Brain microvascular endothelial cell (primary cell): ENCODE results near the gene HNF4A.
A peak's percentile ranks its signal among the peaks of the same experiment; 100 is the strongest.
"Not testable (repeated sequence)": the region's sequence is repeated elsewhere in the genome, so short reads cannot be mapped to it uniquely, and the experiment has no call there.

Source experiments
- DNase-seq: peaks from one replicate; pipeline ENCODE4 v3.0.0-alpha.2; 2020
- H3K27ac ChIP-seq: fragments of 250-450 bp; sonication (Bioruptor Pico); 2 replicates; pipeline ENCODE4 v1.5.1; 2020; ENCODE audit warnings: mild to moderate bottlenecking, moderate library complexity
- H3K27me3 ChIP-seq: fragments of 250-450 bp; sonication (Bioruptor Pico); replicated peaks from 2 replicates; pipeline ENCODE4 v1.5.1; 2020; ENCODE audit warnings: mild to moderate bottlenecking
- H3K36me3 ChIP-seq: fragments of 250-450 bp; sonication (Bioruptor Pico); replicated peaks from 2 replicates; pipeline ENCODE4 v1.5.1; 2020; ENCODE audit warnings: mild to moderate bottlenecking
- H3K4me3 ChIP-seq: 2 replicates; pipeline ENCODE4 v1.5.1; 2011; ENCODE audit warnings: low read depth, mild to moderate bottlenecking, control low read depth, low read length, moderate library complexity
- in situ Hi-C: cut with HindIII; loops from 2 replicates; pipeline ENCODE4 v1.10.0; 2017; ENCODE audit warnings: low sequenced_read_pairs, low pct_ligation_motif_present
- TF ChIP-seq, protein P1 (sequence below): IDR thresholded peaks from 2 replicates; pipeline ENCODE4 v1.5.1; 2011; ENCODE audit warnings: low read depth, mild to moderate bottlenecking, moderate library complexity, low read length, control low read depth, inconsistent platforms; ENCODE audit errors: missing control alignments

Gene HNF4A

DNA sequence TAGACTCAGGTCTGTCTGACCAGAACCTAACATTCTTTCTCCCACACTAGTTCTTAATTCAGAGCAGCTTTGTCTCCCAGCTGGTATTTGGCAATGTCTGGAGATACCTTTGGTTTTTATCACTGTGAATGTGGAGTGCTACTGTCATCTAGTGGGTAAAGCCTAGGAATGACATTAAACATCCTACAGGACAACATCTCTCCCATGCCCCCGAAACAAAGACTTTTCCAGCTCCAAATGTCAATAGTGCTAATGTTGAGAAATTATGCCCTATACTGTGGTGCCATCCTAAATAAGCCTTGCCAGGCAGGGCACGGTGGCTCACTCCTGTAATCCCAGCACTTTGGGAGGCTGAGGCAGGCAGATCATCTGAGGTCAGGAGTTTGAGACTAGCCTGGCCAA, 116.0 kb downstream of the HNF4A start:
- TF ChIP-seq, protein P1, sequence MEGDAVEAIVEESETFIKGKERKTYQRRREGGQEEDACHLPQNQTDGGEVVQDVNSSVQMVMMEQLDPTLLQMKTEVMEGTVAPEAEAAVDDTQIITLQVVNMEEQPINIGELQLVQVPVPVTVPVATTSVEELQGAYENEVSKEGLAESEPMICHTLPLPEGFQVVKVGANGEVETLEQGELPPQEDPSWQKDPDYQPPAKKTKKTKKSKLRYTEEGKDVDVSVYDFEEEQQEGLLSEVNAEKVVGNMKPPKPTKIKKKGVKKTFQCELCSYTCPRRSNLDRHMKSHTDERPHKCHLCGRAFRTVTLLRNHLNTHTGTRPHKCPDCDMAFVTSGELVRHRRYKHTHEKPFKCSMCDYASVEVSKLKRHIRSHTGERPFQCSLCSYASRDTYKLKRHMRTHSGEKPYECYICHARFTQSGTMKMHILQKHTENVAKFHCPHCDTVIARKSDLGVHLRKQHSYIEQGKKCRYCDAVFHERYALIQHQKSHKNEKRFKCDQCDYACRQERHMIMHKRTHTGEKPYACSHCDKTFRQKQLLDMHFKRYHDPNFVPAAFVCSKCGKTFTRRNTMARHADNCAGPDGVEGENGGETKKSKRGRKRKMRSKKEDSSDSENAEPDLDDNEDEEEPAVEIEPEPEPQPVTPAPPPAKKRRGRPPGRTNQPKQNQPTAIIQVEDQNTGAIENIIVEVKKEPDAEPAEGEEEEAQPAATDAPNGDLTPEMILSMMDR, result peak; percentile 61
- H3K27ac ChIP-seq, result no peak overlapping the region
- DNase-seq, result no peak
- H3K4me3 ChIP-seq, result no peak overlapping the region
- in situ Hi-C loops, result no loop called here
- no peaks in the 10 kb centered on the region for H3K27me3 ChIP-seq
- no peaks in the 10 kb centered on the region for H3K36me3 ChIP-seq

DNA sequence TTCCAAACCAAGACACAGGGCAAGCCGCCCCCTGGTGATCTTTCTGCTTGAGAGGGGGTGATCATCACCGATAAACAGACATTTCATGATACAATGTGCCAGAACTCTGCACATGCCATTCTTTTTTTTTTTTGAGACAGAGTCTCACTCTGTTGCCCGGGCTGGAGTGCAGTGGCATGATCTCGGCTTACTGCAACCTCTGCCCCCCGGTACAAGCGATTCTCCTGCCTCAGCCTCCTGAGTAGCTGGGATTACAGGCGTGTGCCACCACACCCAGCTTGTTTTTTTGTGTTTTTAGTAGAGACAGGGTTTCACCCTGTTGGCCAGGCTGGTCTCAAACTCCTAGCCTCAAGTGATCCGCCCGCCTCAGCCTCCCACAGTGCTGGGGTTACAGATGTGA, 116.8 kb downstream of the HNF4A start:
- H3K27ac ChIP-seq, H3K27me3 ChIP-seq, H3K36me3 ChIP-seq, in situ Hi-C loops, H3K4me3 ChIP-seq, DNase-seq: not testable (repeated sequence)

DNA sequence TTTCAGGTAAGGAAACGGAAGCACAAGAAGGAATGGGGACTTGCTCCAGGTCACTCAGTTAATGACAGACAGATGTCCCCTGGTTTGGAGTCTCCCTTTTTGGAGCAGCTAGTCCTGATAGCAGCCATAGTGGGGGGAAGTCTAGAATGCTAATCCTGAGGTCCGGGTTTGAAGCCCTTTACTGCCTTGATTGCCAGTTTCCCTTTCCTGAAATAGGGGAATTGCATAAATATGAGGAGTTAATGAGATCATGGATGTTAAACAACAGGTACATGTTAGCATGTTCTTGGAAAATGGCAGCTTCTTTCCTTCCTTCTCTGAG, 119.8 kb downstream of the HNF4A start:
- Histone ChIP-seq H3K4me3 (peak overlapping the region; percentile 88), H3K36me3 (peaks cover 3% of the 10 kb centered on the region), H3K27ac (peak overlapping the region; percentile 86), H3K27me3 (no peaks in the 10 kb centered on the region)
- in situ Hi-C loops, result no loop called here
- DNase-seq, result no peak
- TF ChIP-seq, protein P1, result no peak

DNA sequence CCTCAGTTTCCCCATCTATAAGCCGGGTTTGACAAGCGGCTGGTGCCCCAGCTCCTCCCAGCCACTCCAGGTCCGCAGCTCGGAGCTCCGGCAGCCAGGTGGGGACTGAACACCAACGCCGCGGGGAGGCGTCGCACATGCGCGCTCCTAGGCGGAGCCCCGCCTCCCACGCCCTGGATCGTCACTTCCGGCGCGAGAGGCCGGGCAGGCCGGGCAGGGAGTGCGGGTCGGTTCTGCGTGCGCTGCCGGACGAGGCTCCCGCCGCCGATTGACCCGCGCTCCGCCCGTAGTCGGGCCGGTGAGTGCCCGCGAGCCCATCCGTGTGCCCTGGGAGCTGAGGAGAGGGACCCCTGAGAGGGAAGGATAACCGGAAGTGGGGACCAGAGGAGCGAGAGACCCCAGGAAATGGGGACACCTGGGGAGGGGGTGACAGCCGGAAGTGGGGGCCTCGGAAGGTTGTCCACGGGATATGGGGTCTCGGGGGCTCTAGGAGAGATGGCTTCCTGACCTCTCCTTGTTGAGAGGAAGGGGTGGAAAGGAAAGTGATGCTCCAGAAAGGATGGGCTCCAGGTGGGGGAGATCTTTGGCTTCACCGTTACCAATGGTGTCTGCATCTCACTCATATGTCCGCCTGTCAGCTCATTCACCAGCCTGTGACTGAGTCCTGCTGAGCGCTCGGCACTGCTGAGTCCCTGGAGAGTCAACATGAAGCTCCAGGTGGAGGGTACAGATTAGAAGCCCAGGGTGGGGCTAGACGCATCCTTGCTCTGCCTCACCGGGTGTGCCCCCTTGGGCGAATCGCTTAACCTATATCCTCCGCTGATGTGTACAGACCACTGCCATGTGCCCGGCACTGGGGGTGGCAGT, 120.4 kb downstream of the HNF4A start, which contains the start of gene TTPAL:
Gene TTPAL (plus strand): TSS at position 181 of the 867 bp plus-strand sequence. CDS start 4,126 bp downstream, outside the sequence.
- peak within 1 kb of the TSS; percentile 86 for H3K27ac ChIP-seq
- in situ Hi-C loops, result no loop called here
- peak; percentile 54 for DNase-seq
- H3K27me3 ChIP-seq, result no peaks in the 10 kb centered on the region
- H3K4me3 ChIP-seq, result peak within 1 kb of the TSS; percentile 88
- TF ChIP-seq, protein P1, result peak; percentile 47
- peaks cover 9% of the 10 kb centered on the region for H3K36me3 ChIP-seq

DNA sequence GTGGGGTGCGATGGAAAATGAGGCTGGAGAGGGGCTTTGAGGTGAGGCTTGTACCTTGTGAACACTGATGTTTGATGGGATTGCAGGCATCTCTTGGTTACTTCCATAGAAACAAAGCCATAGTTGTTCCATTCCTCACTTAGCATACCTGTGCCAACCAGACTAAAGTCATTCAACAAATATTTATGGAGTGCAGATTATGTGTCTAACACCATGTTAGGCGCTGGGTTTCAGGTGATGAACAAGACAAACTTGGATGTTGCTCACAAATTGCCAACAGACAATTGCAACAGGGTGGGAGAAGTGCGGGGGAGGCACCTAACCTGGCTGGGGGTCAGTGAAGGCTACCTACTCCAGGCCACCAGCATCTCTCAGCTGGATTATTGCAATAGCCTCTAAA, 121.7 kb downstream of the HNF4A start:
- Histone ChIP-seq H3K36me3 (peaks cover 17% of the 10 kb centered on the region), H3K27me3 (no peaks in the 10 kb centered on the region), H3K4me3 (no peak overlapping the region), H3K27ac (no peak overlapping the region)
- in situ Hi-C loops, result no loop called here
- TF ChIP-seq, protein P1, result no peak
- DNase-seq, result no peak

DNA sequence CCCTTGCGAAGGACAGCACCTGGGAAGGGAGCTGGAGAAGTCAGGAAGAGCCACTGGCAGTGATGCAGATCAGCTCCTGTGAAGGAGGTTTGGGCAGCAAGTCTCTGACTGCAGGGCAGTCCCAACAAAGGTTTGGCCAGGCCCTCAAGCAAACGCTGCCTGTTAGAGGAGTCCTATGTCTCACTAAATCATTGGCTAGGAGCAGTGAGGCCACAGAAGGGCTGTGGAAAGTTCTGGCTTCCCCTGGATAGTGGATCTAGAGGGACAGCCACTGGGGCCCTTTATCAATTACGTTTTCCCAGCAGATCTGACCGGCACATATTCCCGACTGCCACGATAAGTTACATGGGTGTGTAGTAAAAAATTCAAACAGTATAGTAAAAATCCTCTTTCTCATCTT, 122.7 kb downstream of the HNF4A start:
- H3K27me3 ChIP-seq, result no peaks in the 10 kb centered on the region
- no peak overlapping the region for H3K4me3 ChIP-seq
- H3K36me3 ChIP-seq, result peaks cover 23% of the 10 kb centered on the region
- no peak overlapping the region for H3K27ac ChIP-seq
- DNase-seq, result no peak
- in situ Hi-C loops, result no loop called here
- TF ChIP-seq, protein P1, result no peak
